ENCODE data around the gene LMOD2. TPM values are rescaled to one million over a fixed set of nuclear protein-coding genes. Genes with fewer than 3 reads are reported as not detected.

Gene LMOD2
- total and polyA plus RNA-seq, 10 of the 15 experiments (the other 5 are each of a cell fraction or from before 2014, with no cell fraction given): not detected

GRCh38 chr7:123658023-123658422, 2.4 kb downstream of the LMOD2 start:
- in situ Hi-C loops (cut with MboI) (no loop called here), intact Hi-C loops (cut with micrococcal nuclease; ENCODE audit: unreplicated experiment) (no loop called here)
- Histone ChIP-seq H3K9ac (ENCODE audit: control insufficient read depth, insufficient read depth, low read length) (no peak overlapping the region), H3K36me3 (ENCODE audit: control insufficient read depth in 2 of 2, insufficient read depth in 2 of 2, low read length in 1 of 2) (no peaks in the 10 kb centered on the region), H3K27me3 (replicated peaks in 1 of 2; ENCODE audit: control insufficient read depth in 2 of 2, insufficient read depth in 2 of 2, low read length in 1 of 2) (no peaks in the 10 kb centered on the region; a peak in 1 of 4 replicates), H3K4me3 (no peak overlapping the region), H3K4me1 (ENCODE audit: control insufficient read depth, insufficient read depth, low read length) (no peaks in the 10 kb centered on the region), H2AFZ (ENCODE audit: control insufficient read depth, low read depth, low read length) (no peak overlapping the region), H3K9me3 (replicated peaks; ENCODE audit: control insufficient read depth, insufficient read depth, low read length) (no peaks in the 10 kb centered on the region), H3K79me2 (ENCODE audit: control insufficient read depth, insufficient read depth, low read length) (no peaks in the 10 kb centered on the region), H3K27ac (ENCODE audit: control insufficient read depth, insufficient read depth) (no peak overlapping the region), H4K20me1 (ENCODE audit: control insufficient read depth, insufficient read depth) (no peaks in the 10 kb centered on the region), H3K4me2 (ENCODE audit: control insufficient read depth, insufficient read depth) (no peak overlapping the region)
- ChIA-PET CTCF (no interaction called here), RAD21 (ENCODE audit: unreplicated experiment) (no interaction called here), SMC1A (ENCODE audit: uncharacterized antibody, unreplicated experiment) (interaction anchor here (0.6 to 0.9 kb wide), 2 partner anchors 140 to 212 kb away, joined by 3 to 4 read pairs; no protein-coding TSS in a partner anchor), POLR2A (no interaction called here)
- no TSS peak for BruUV-seq (replicated peaks)
- FAIRE-seq: no peak
- no peak for DNase-seq (ENCODE audit: low read depth, low spot score)
- 58% methylated on average over 6 of the region's 6 CpGs for WGBS (ENCODE audit: insufficient coverage, insufficient replicate concordance, low lambda C conversion rate, missing lambda C conversion rate)
- no peak for TF ChIP-seq HSF1 (IDR thresholded peaks at IDR 0.05; ENCODE audit: low read depth, low read length)
- no peak for TF ChIP-seq LARP7 (IDR thresholded peaks at IDR 0.05)
- TF ChIP-seq HCFC1 (IDR thresholded peaks at IDR 0.05; ENCODE audit: low read length): no peak
- TF ChIP-seq ESRRA (IDR thresholded peaks at IDR 0.05; ENCODE audit: low read length): no peak
- no peak for TF ChIP-seq ZNF622 (IDR thresholded peaks at IDR 0.05)
- no peak for TF ChIP-seq ATF7 (IDR thresholded peaks at IDR 0.05; ENCODE audit: low read depth)
- TF ChIP-seq PKNOX1 (IDR thresholded peaks at IDR 0.05): no peak
- no peak for TF ChIP-seq NR2C2 (IDR thresholded peaks at IDR 0.05; ENCODE audit: borderline replicate concordance, control insufficient read depth, insufficient read length, low read depth)
- TF ChIP-seq TCF12 (IDR thresholded peaks at IDR 0.05; ENCODE audit: low read depth, low read length): no peak
- TF ChIP-seq ZZZ3 (IDR thresholded peaks at IDR 0.05; ENCODE audit: control insufficient read depth, insufficient read length, low read depth): no peak
- TF ChIP-seq CEBPB (IDR thresholded peaks at IDR 0.05; ENCODE audit: borderline replicate concordance in 1 of 2, low read depth in 2 of 2, low read length in 2 of 2): no peak
- no peak for TF ChIP-seq E2F4 (IDR thresholded peaks at IDR 0.05; ENCODE audit: low read depth, low read length)
- TF ChIP-seq FOXM1 (IDR thresholded peaks at IDR 0.05; ENCODE audit: low read depth, low read length): no peak
- no peak for ATAC-seq

Data from GM12878 (cell line).